Measurements from ENCODE around the gene DENND1A.

DNA sequence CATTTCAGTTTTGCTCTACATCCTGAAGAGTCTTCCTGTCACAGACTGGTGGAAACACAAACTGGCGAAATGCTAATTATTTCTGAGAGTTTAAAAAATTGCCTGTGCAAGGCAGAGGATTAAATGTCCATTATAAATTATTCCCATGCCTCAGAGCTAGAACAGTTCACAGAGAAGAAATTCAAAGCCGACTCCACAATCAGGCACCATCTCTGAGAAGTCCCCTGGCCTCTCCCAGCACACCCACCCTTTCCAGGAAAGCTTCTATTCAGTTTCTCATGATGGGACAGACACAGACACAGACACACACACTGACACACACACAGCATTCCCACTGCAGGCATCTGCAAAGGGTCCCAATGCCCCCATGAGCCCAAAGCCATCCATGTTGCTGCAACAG, 253.1 kb downstream of the DENND1A start:
- TF ChIP-seq, protein P1, sequence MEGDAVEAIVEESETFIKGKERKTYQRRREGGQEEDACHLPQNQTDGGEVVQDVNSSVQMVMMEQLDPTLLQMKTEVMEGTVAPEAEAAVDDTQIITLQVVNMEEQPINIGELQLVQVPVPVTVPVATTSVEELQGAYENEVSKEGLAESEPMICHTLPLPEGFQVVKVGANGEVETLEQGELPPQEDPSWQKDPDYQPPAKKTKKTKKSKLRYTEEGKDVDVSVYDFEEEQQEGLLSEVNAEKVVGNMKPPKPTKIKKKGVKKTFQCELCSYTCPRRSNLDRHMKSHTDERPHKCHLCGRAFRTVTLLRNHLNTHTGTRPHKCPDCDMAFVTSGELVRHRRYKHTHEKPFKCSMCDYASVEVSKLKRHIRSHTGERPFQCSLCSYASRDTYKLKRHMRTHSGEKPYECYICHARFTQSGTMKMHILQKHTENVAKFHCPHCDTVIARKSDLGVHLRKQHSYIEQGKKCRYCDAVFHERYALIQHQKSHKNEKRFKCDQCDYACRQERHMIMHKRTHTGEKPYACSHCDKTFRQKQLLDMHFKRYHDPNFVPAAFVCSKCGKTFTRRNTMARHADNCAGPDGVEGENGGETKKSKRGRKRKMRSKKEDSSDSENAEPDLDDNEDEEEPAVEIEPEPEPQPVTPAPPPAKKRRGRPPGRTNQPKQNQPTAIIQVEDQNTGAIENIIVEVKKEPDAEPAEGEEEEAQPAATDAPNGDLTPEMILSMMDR (IDR thresholded peaks at IDR 0.05) = no peak
- no peak for TF ChIP-seq POLR2A (IDR thresholded peaks at IDR 0.05)

Measured in heart left ventricle (tissue), 13 donors.